ENCODE measurements around the gene PIGT.
"Not testable (repeated sequence)": the region's sequence is repeated elsewhere in the genome, so short reads cannot be mapped to it uniquely, and the experiment has no call there.

Gene PIGT

GRCh38 chr20:45467172-45467571, 51.2 kb downstream of the PIGT start:
- no peak for DNase-seq

GRCh38 chr20:45467861-45468260, 51.9 kb downstream of the PIGT start:
- no peak for DNase-seq

- DNase-seq, result no peak
Measured at GRCh38 chr20:45469336-45470261, 53.7 kb downstream of the PIGT start, which contains the start of gene WFDC2. TSS of gene WFDC2 (plus strand) at chr20:45469753. CDS start at chr20:45469782, 29 bp downstream.

GRCh38 chr20:45470262-45470931, 54.5 kb downstream of the PIGT start:
- DNase-seq, result no peak

- DNase-seq, result no peak
Measured at GRCh38 chr20:45470937-45471336, 55.0 kb downstream of the PIGT start.

GRCh38 chr20:45472286-45472685, 56.3 kb downstream of the PIGT start:
- not testable (repeated sequence) for DNase-seq
